Large intestine (tissue), 3 donors: ENCODE data around the gene TMEM50A. TPM values are rescaled to one million over a fixed set of nuclear protein-coding genes. Genes with fewer than 3 reads are reported as not detected.
"Not testable (repeated sequence)": the region's sequence is repeated elsewhere in the genome, so short reads cannot be mapped to it uniquely, and the experiment has no call there.

Experiments
- DNase-seq, 2 donors: peaks; one replicate each; pipeline versions ENCODE4 v3.0.0 to v3.0.0-alpha.2; 2013
- H3K27ac ChIP-seq: one replicate; pipeline ENCODE4 v1.5.1; 2013; ENCODE audit warnings: low read length
- H3K27me3 ChIP-seq: 2 replicates; pipeline ENCODE4 v1.6.1; 2013; ENCODE audit warnings: low read length; ENCODE audit not compliant: control insufficient read depth, insufficient read depth
- H3K36me3 ChIP-seq: 2 replicates; pipeline ENCODE4 v1.6.1; 2013; ENCODE audit warnings: low read length; ENCODE audit not compliant: control insufficient read depth, insufficient read depth
- H3K4me1 ChIP-seq: one replicate; pipeline ENCODE4 v1.6.1; 2013; ENCODE audit warnings: low read length; ENCODE audit not compliant: control insufficient read depth, insufficient read depth
- H3K4me3 ChIP-seq: one replicate; pipeline ENCODE4 v1.5.1; 2013; ENCODE audit warnings: low read length
- H3K9me3 ChIP-seq: one replicate; pipeline ENCODE4 v1.6.1; 2013; ENCODE audit warnings: mild to moderate bottlenecking, low read depth, low read length, moderate library complexity; ENCODE audit not compliant: control insufficient read depth
- WGBS: methylation state at CpG from one replicate; pipeline ENCODE4 v1.1.5; 2013; ENCODE audit warnings: low lambda C conversion rate; ENCODE audit not compliant: insufficient coverage; 5-methylcytosine and 5-hydroxymethylcytosine counted together
- polyA plus RNA-seq: library from polyadenylated mRNA; unstranded; fragments of 120-200 nt; gene quantifications from one replicate; pipeline ENCODE4 v1.2.1, GENCODE V29; 2013

TMEM50A gene
- polyA plus RNA-seq, 1 donor = 75.9 TPM

DNA sequence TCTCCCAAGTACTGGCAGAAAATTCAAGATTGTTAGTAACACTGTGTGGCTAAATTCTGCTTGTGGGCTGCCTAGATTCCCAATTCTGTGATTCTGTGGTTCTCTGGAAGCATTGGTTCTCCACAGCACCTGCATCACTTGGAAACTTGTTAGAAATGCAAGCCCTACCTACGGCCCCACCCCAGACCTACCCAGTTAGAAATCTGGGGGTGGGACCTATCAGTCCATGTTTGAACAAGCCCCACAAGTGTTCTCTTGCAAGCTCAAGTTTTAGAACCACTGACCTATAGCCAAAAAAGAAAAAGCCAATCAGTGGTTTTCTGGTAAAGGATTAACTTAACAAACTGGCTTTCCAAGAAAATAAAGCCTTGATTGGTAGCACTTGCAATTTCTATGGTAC lies 30.0 kb upstream of the TMEM50A start:
- no CpG with 5 or more reads among the region's 1 CpG for WGBS
- not testable (repeated sequence) for H3K4me3 ChIP-seq, H3K9me3 ChIP-seq, H3K4me1 ChIP-seq, H3K27me3 ChIP-seq, H3K36me3 ChIP-seq, DNase-seq, H3K27ac ChIP-seq

DNA sequence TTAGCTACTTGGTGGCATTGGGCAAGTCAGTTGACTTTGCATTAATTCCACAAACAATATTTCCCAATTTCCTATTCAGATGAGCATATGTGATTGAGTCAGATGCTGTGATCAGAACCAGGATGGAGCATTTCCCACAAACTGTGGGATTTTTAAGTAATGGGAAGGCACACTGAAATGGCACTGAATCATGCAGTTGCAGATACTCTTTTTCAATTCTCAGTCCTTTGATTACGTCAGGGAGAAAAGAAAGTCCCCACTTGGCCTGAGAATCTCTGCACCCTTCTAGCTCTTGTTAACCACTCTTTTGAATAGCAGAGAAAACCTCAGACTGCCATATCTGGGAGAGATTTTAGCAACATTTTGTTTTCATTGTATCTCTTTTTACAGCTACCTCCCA lies 29.0 kb upstream of the TMEM50A start:
- no CpG with 5 or more reads among the region's 1 CpG for WGBS
- not testable (repeated sequence) for H3K36me3 ChIP-seq, H3K27ac ChIP-seq, H3K4me1 ChIP-seq, H3K9me3 ChIP-seq, H3K27me3 ChIP-seq, DNase-seq, H3K4me3 ChIP-seq

DNA sequence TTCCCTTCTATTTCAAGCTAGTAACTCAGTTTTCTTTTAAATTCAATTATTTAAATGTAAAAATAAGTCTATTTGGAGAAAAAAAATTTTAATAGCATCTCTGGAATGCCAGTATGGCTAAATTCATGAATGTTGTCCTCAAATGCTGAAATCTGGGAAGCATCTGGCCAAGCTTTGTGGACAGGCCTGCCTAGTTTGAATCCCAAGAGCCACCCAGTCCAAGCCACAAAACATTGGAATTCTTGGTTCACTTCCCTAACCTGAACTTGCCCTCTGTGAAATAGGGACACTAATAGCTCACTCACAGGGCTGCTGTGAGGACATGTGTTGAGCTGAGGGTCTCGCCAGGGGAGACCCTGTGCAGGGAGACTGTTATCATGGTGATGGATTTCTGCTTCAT lies 28.6 kb upstream of the TMEM50A start:
- DNase-seq, H3K9me3 ChIP-seq, H3K4me3 ChIP-seq, H3K27ac ChIP-seq, H3K27me3 ChIP-seq, H3K36me3 ChIP-seq, H3K4me1 ChIP-seq: not testable (repeated sequence)
- no CpG with 5 or more reads among the region's 1 CpG for WGBS

DNA sequence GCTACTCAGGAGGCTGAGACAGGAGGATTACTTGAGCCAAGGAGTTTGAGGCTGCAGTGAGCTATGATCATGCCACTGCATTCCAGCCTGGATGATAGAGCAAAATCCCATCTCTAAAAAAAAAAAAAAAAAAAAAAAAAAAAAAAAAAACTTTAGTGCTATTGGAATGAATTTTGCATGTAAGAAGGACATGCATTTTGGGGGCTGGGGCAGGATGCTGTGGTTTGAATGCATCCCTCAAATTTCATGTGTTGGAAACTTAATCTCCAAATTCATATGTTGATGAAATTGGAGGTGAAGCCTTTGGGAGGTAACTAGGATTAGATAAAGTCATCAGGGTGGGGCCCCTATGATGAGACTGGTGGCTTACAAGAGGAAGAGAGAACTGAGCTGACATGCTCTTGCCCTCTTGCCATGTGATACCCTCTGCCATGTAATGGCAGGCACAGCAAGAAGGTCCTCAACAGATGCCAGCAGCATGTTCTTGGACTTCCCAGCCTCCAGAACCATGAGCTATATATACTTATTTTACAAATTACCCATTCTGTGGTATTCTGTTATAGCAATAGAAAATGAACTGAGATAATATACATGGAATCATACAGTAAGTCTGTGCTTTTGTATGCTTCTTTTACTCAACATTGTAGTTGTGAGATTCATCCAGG lies 25.2 kb upstream of the TMEM50A start:
- not testable (repeated sequence) for H3K27me3 ChIP-seq, DNase-seq, H3K4me1 ChIP-seq

DNA sequence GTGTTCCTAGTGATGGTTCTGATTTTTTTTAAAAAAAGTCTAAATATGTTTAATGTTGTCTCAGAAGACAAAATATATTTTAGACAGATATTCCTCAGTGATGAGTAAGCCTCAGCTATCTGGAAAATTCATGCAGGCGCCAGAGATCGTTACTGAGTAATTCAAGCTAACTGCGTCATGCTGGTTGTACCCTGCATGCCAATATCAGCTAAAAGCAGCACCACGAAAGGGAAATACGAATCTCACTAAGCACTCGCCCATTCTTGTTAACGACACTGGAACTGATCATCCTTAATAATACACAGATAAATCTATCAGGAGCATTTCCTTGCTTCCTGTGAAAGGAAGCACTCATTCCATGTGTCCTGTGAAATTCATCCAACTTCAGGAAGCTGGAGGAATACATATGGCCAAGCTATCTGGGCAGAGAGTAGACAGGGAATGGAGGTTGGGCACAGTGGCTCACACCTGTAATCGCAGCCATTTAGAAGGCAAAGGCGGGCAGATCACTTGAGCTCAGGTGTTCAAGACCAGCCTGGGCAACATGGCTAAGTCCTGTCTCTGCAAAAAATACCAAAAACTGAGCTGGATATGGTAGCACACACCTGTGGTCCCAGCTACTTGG lies 17.7 kb upstream of the TMEM50A start:
- H3K4me3 ChIP-seq, DNase-seq, H3K9me3 ChIP-seq, H3K36me3 ChIP-seq, H3K27me3 ChIP-seq, H3K4me1 ChIP-seq, H3K27ac ChIP-seq: not testable (repeated sequence)
- 90% methylated on average over 2 of the region's 9 CpGs for WGBS

More for the DNA sequence above, 25.2 kb upstream of the TMEM50A start:
- not testable (repeated sequence) for H3K36me3 ChIP-seq, H3K4me3 ChIP-seq, H3K9me3 ChIP-seq, H3K27ac ChIP-seq

DNA sequence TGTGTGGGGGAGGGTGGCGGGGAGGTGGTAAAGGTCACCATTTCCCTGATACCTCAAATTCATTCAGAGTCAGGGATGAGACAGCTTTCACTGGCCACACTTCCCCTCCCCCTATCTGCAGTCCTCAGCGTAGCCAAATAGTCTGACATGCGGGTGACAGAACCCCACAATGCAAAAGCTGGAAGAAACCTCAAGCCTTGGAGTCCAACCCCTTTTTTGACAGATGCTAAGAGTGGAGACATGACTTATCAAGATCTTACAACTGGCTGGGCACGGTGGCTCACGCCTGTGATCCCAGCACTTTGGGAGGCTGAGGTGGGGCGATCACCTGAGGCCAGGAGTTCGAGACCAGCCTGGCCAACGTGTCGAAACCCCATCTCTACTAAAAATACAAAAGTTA lies 16.0 kb upstream of the TMEM50A start:
- no CpG with 5 or more reads among the region's 9 CpGs for WGBS
- not testable (repeated sequence) for H3K27ac ChIP-seq, H3K4me3 ChIP-seq, DNase-seq, H3K4me1 ChIP-seq, H3K9me3 ChIP-seq, H3K36me3 ChIP-seq, H3K27me3 ChIP-seq

DNA sequence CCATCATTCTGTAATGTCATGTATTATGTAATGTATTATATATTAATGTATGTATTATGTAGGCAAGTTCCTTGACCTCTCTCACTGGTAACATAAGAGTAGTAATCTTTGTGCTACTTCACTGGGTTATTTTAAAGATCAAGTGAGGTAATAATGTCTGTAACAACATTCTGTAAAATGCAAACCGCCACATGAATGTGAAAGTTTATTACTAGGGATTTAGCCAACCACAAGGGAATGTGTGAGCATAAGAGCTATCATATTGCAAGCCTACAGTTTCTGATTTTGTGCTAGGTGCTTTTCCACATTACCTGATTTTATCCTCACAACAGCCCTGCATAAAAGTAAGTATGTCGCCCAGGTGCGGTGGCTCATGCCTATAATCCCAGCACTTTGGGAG lies 13.7 kb upstream of the TMEM50A start:
- not testable (repeated sequence) for H3K4me1 ChIP-seq, H3K36me3 ChIP-seq, H3K4me3 ChIP-seq, H3K27ac ChIP-seq, DNase-seq, H3K9me3 ChIP-seq, H3K27me3 ChIP-seq
- no CpG with 5 or more reads among the region's 3 CpGs for WGBS

DNA sequence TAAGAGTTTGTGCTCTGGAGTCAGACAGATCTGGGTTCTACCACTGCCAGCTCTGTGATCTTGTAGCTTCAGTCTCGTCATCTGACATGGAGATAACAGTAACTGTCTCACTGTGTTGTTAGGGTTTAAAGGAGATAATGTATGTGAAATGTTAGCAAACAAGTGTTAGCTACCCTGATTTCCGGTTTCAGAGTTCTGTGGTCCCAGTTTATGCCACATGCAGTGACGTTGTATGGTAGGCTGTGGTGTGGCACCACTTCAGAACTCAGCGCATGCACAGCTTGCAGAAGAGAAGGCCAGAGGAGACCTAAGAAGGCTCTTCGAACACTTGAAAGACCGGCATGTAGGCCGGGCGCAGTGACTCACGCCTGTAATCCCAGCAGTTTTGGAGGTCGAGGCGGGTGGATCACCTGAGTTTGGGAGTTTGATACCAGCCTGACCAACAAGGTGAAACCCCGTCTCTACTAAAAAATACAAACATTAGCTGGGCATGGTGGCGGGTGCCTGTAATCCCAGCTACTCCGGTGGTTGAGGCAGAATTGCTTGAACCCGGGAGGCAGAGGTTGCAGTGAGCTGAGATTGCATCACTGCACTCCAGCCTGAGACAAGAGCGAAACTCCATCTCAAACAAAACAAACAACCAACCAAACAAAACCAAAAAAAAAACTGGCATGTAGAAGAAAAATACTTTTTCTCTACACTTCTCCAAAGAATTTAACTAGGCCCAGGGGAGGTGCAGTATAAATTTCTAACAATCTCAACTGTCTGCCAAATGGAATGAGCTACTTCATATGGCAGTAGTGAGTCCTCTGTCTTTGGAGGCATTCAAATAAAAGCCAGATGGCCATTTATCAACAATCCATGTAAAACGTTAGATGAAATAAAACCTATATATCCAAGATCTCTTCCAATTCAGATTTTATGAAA lies 10.0 kb upstream of the TMEM50A start:
- not testable (repeated sequence) for H3K27ac ChIP-seq, H3K4me1 ChIP-seq, H3K36me3 ChIP-seq, H3K9me3 ChIP-seq, DNase-seq, H3K4me3 ChIP-seq, H3K27me3 ChIP-seq
- no CpG with 5 or more reads among the region's 17 CpGs for WGBS

DNA sequence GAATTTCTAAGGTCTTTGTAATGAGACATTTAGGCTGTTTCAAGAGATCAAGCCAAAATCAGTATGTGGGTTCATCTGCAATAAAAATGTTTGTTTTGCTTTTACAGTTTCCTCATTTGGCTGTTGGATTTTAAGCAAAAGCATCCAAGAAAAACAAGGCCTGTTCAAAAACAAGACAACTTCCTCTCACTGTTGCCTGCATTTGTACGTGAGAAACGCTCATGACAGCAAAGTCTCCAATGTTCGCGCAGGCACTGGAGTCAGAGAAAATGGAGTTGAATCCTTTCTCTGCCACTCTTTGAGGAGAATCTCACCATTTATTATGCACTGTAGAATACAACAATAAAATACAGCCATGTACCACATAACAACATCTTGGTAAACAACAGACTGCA lies 9.3 kb upstream of the TMEM50A start:
- not testable (repeated sequence) for H3K9me3 ChIP-seq, H3K4me1 ChIP-seq, H3K4me3 ChIP-seq, DNase-seq, H3K36me3 ChIP-seq, H3K27me3 ChIP-seq, H3K27ac ChIP-seq
- WGBS = no CpG with 5 or more reads among the region's 4 CpGs

DNA sequence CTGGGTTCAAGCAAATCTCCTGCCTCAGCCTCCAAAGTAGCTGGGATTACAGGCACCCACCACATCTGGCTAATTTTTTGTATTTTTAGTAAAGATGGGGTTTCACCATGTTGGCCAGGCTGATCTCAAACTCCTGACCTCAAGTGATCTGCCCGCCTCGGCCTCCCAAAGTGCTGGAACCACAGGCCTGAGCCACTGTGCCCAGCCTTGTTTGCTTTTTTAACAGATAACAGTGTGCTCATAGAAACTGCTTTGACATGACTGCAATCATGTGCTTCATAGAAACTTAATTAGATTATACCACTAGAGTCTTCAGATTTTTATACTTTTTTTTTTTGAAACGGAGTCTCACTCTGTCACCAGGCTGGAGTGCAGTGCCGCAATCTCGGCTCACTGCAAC lies 8.8 kb upstream of the TMEM50A start:
- not testable (repeated sequence) for H3K9me3 ChIP-seq, H3K4me3 ChIP-seq, H3K27me3 ChIP-seq, DNase-seq, H3K4me1 ChIP-seq, H3K36me3 ChIP-seq, H3K27ac ChIP-seq
- WGBS = no CpG with 5 or more reads among the region's 5 CpGs
